KOPT-K1 (cell line): ENCODE results near the gene STRIP2.
"Not testable (repeated sequence)": the region's sequence is repeated elsewhere in the genome, so short reads cannot be mapped to it uniquely, and the experiment has no call there.

ENCODE experiments used
- H3K27ac ChIP-seq: fragments of 200-600 bp; sonication (generic); 2 replicates; pipeline ENCODE4 v1.5.1; 2016; ENCODE audit warnings: antibody characterized with exemption, mild to moderate bottlenecking, low read depth, low read length; ENCODE audit not compliant: poor library complexity, severe bottlenecking
- H3K36me3 ChIP-seq: fragments of 200-600 bp; sonication (generic); 2 replicates; pipeline ENCODE4 v1.5.1; 2017; ENCODE audit warnings: antibody characterized with exemption, mild to moderate bottlenecking, low read length, moderate library complexity; ENCODE audit not compliant: insufficient read depth
- H3K9me3 ChIP-seq: fragments of 200-600 bp; sonication (generic); 2 replicates; pipeline ENCODE4 v1.5.1; 2017; ENCODE audit warnings: antibody characterized with exemption, low read length, mild to moderate bottlenecking; ENCODE audit not compliant: insufficient read depth, poor library complexity, severe bottlenecking

The STRIP2 gene

GRCh38 chr7:129401228-129401966 is 32.8 kb upstream of the STRIP2 start:
- Histone ChIP-seq H3K27ac (no peak overlapping the region), H3K36me3 (peaks cover 6% of the 10 kb centered on the region; the same call in 1 of the 2 replicates), H3K9me3 (no peaks in the 10 kb centered on the region)

GRCh38 chr7:129401967-129402860 is 32.0 kb upstream of the STRIP2 start:
- Histone ChIP-seq H3K36me3 (peaks cover 6% of the 10 kb centered on the region; the same call in 1 of the 2 replicates), H3K9me3 (no peaks in the 10 kb centered on the region), H3K27ac (no peak overlapping the region)

GRCh38 chr7:129405527-129405926 is 28.7 kb upstream of the STRIP2 start:
- Histone ChIP-seq H3K9me3 (no peaks in the 10 kb centered on the region), H3K27ac (no peak overlapping the region), H3K36me3 (0 out of 2 replicates have a peak, but pooled peaks cover under 1% of the 10 kb centered on the region)

GRCh38 chr7:129410238-129410637 is 24.0 kb upstream of the STRIP2 start:
- H3K27ac ChIP-seq, H3K9me3 ChIP-seq, H3K36me3 ChIP-seq: not testable (repeated sequence)

- Histone ChIP-seq H3K36me3 (0 out of 2 replicates have a peak, but pooled peaks cover 7% of the 10 kb centered on the region), H3K9me3 (peaks cover 7% of the 10 kb centered on the region), H3K27ac (no peak overlapping the region)
These were observed 21.7 kb upstream of the STRIP2 start for GRCh38 chr7:129412501-129412900.

- H3K9me3 ChIP-seq, result peaks cover 7% of the 10 kb centered on the region
- 0 out of 2 replicates have a peak, but pooled peaks cover 12% of the 10 kb centered on the region for H3K36me3 ChIP-seq
- H3K27ac ChIP-seq, result no peak overlapping the region
These were observed 17.2 kb upstream of the STRIP2 start for GRCh38 chr7:129417073-129417472.

- Histone ChIP-seq H3K9me3 (no peaks in the 10 kb centered on the region), H3K27ac (no peak overlapping the region), H3K36me3 (0 out of 2 replicates have a peak, but pooled peaks cover 10% of the 10 kb centered on the region)
These were observed 12.4 kb upstream of the STRIP2 start for GRCh38 chr7:129421717-129422250.

GRCh38 chr7:129422727-129423126 is 11.5 kb upstream of the STRIP2 start:
- H3K27ac ChIP-seq, result no peak overlapping the region
- no peaks in the 10 kb centered on the region for H3K9me3 ChIP-seq
- H3K36me3 ChIP-seq, result 0 out of 2 replicates have a peak, but pooled peaks cover 15% of the 10 kb centered on the region

- H3K27ac ChIP-seq, result no peak overlapping the region
- no peaks in the 10 kb centered on the region for H3K9me3 ChIP-seq
- 0 out of 2 replicates have a peak, but pooled peaks cover 15% of the 10 kb centered on the region for H3K36me3 ChIP-seq
These were observed 10.4 kb upstream of the STRIP2 start for GRCh38 chr7:129423700-129424410.

- Histone ChIP-seq H3K27ac (no peak overlapping the region), H3K36me3 (0 out of 2 replicates have a peak, but pooled peaks cover 10% of the 10 kb centered on the region), H3K9me3 (no peaks in the 10 kb centered on the region)
These were observed 7.8 kb upstream of the STRIP2 start for GRCh38 chr7:129426482-129426881.

- no peaks in the 10 kb centered on the region for H3K9me3 ChIP-seq
- H3K36me3 ChIP-seq, result 0 out of 2 replicates have a peak, but pooled peaks cover 10% of the 10 kb centered on the region
- no peak overlapping the region for H3K27ac ChIP-seq
These were observed 6.6 kb upstream of the STRIP2 start for GRCh38 chr7:129427526-129428045.

GRCh38 chr7:129431911-129432643 is 2.2 kb upstream of the STRIP2 start:
- no peaks in the 10 kb centered on the region for H3K9me3 ChIP-seq
- H3K36me3 ChIP-seq, result 0 out of 2 replicates have a peak, but pooled peaks cover 3% of the 10 kb centered on the region
- H3K27ac ChIP-seq, result no peak overlapping the region

GRCh38 chr7:129434675-129435318 is 565 bp downstream of the STRIP2 start:
- Histone ChIP-seq H3K36me3 (no peaks in the 10 kb centered on the region), H3K9me3 (no peaks in the 10 kb centered on the region), H3K27ac (peak overlapping the region; percentile 25)
